ENCODE results near the gene BAG1. TPM values are rescaled to one million over a fixed set of nuclear protein-coding genes. Genes with fewer than 3 reads are reported as not detected.

The BAG1 gene
- total and polyA plus RNA-seq, 2 of the 13 experiments (the other 11 are each of a cell fraction or from before 2014, with no cell fraction given), result 23.1 to 59.5 TPM

GRCh38 chr9:33210006-33210715 lies 54.3 kb downstream of the BAG1 start:
- H3K36me3 ChIP-seq (replicated peaks in 1 of 2; ENCODE audit: control insufficient read depth in 1 of 2, insufficient read depth in 2 of 2, low read length in 2 of 2), result no peaks in the 10 kb centered on the region
- H3K4me2 ChIP-seq (ENCODE audit: low read depth, low read length), result no peak overlapping the region
- BruUV-seq (replicated peaks), result no TSS peak
- H2AFZ ChIP-seq (ENCODE audit: low read length), result no peak overlapping the region
- H3K27me3 ChIP-seq (ENCODE audit: control insufficient read depth in 1 of 2, insufficient read depth in 2 of 2, low read length in 2 of 2), result peaks cover 0 to 2% of the 10 kb centered on the region in 2 experiments; a peak in 3 of 5 replicates
- H3K4me1 ChIP-seq (ENCODE audit: insufficient read depth, low read length), result no peaks in the 10 kb centered on the region
- CTCF ChIA-PET (ENCODE audit: low intra/inter-chr PET ratio, low total read pairs), result no interaction called here
- no peak for TF ChIP-seq NCOA5 (CRISPR knock-in tag; IDR thresholded peaks at IDR 0.05)
- no peak for TF ChIP-seq MYC (CRISPR knock-in tag; IDR thresholded peaks at IDR 0.05; ENCODE audit: borderline replicate concordance)
- no peak for TF ChIP-seq ZHX2 (IDR thresholded peaks at IDR 0.05; ENCODE audit: low read depth)
- no peak for TF ChIP-seq ZHX2 (CRISPR knock-in tag; IDR thresholded peaks at IDR 0.05; ENCODE audit: borderline replicate concordance)
- TF ChIP-seq ZNF569 (CRISPR knock-in tag; IDR thresholded peaks at IDR 0.05; ENCODE audit: borderline replicate concordance), result no peak
- TF ChIP-seq E2F5 (CRISPR knock-in tag; conservative IDR thresholded peaks at IDR 0.05), result no peak
- TF ChIP-seq PAXIP1 (CRISPR knock-in tag; conservative IDR thresholded peaks at IDR 0.05), result no peak
- H3K4me3 ChIP-seq (replicated peaks in 1 of 3; ENCODE audit: insufficient read depth in 1 of 3, low read depth in 2 of 3, low read length in 3 of 3), result no peak overlapping the region
- in situ Hi-C loops (cut with HindIII; ENCODE audit: extremely low pct_ligation_motif_present, low pct_unique_long_range_greater_than_20kb) (no loop called here), intact Hi-C loops (cut with micrococcal nuclease; ENCODE audit: unreplicated experiment) (no loop called here)
- H4K20me1 ChIP-seq (ENCODE audit: insufficient read depth, low read length), result no peaks in the 10 kb centered on the region
- 43% methylated on average over 4 of the region's 4 CpGs for WGBS (ENCODE audit: low lambda C conversion rate)
- H3K9ac ChIP-seq (ENCODE audit: insufficient read depth, low read depth, low read length), result no peak overlapping the region
- FAIRE-seq (no peak), DNase-seq (ENCODE audit: low spot score) (no peak), ATAC-seq (no peak)
- POLR2A ChIA-PET, result no interaction called here
- H3K9me3 ChIP-seq (ENCODE audit: low read length), result no peaks in the 10 kb centered on the region
- no peaks in the 10 kb centered on the region for H3K79me2 ChIP-seq (ENCODE audit: insufficient read depth, low read length)
- no peak overlapping the region for H3K27ac ChIP-seq (ENCODE audit: extremely low read length, insufficient read depth, low read length)

Measured in HepG2 (cell line).